HG02588 (cell line): Measurements from ENCODE around the gene CNOT3.
"Not testable (repeated sequence)": the region's sequence is repeated elsewhere in the genome, so short reads cannot be mapped to it uniquely, and the experiment has no call there.

ENCODE experiments used
- ATAC-seq: cut with Tn5 transposase; IDR thresholded peaks from one replicate; pipeline ENCODE4 v1.9.1; 2021; ENCODE audit warnings: mild to moderate bottlenecking, moderate library complexity; ENCODE audit not compliant: unreplicated experiment

CNOT3 gene

DNA sequence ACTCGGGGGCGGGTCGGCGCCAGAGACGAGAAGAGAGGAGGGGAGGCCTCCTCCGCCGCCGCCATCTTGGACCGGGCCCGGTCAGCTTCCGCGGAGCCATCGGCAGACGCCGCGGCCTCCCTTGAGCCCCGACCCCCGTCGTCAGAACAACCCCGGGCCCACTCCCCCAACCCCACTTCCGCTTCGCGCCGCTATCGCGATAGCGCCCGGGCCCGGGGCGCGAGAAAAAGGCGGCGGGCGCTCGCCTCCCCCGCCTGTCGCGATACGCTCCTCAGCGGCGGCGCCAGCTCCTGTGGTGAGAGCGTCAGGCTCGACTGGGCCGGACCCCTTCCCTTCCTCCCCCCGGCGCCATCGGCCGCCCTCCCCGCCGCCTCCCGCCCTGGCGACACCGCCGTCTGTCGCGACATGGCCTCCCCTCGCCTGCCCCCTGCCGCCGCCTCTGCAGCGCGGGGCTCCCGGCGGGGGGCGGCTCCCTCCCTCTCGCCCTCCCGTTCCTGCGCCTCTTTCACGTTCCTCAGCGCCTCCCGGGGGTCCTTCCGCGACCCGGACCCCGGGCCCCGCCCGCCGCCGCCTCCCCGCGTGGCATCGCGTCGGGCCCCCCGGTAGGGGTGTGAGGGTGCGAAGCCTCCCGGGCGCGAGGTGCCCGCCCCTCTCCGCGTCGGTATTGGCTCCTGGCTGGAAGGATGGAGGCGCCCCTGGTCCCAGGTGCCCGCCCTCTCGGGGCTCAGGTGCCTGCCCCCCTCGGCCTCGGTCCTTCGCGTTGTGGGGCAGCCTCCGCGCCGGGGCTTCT, at the start of gene CNOT3:
TSS of gene CNOT3 (plus strand) at position 64 of the 790 bp plus-strand sequence. CDS start 5,217 bp downstream, outside the sequence.
- ATAC-seq, result no peak

DNA sequence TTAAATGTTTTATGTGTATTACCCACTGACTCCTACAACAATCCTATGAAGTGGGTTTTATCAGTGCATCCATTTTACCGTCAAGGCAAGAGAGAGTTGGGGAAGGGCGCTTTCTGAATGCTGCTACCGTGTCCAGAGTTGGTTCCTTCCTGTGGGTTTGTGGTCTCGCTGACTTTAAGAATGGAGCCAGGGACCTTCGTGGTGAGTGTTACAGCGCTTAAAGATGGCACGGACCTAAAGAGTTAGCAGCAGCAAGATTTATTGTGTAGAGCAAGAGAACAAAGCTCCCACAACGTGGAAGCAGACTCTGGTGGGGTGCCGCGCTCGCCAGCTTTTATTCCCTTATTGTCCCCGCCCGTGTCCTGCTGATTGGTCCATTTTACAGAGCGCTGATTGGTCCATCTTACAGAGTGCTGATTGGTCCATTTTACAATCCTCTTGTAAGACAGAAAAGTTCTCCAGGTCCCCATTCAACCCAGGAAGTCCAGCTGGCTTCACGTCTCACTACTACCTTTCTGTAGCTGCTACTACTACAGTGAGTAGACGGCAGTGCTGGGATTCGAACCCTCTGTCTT, 43.0 kb upstream of the CNOT3 start:
- ATAC-seq, result no peak

GRCh38 chr19:54095136-54095858, 42.3 kb upstream of the CNOT3 start:
- ATAC-seq, result no peak

- ATAC-seq, result not testable (repeated sequence)
These were observed 41.5 kb upstream of the CNOT3 start for GRCh38 chr19:54095859-54096616.

DNA sequence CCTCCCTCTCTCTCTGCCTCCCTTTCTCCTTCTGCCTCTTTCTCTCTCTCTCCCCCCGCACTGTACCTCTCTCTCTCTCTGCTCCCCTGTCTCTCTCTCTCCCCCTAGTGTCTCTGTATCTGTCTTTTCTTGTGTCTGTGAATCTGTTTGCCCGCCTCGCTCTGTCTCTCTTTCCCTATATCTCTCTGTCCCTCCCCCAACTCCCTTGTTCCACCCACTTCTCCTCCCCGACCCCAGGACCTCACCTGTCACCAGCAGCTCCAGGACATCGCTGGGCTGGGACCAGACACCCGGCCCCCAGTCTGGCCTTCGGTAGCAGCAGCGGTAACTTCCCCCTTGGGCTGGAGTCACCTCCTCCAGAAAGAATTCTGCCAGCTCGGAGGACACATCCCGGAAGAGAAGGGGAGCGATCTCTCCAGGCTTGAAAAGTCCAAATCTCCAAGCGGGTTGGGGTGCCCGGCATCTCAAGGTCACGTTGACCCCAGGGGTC, 40.9 kb upstream of the CNOT3 start:
- no peak for ATAC-seq

DNA sequence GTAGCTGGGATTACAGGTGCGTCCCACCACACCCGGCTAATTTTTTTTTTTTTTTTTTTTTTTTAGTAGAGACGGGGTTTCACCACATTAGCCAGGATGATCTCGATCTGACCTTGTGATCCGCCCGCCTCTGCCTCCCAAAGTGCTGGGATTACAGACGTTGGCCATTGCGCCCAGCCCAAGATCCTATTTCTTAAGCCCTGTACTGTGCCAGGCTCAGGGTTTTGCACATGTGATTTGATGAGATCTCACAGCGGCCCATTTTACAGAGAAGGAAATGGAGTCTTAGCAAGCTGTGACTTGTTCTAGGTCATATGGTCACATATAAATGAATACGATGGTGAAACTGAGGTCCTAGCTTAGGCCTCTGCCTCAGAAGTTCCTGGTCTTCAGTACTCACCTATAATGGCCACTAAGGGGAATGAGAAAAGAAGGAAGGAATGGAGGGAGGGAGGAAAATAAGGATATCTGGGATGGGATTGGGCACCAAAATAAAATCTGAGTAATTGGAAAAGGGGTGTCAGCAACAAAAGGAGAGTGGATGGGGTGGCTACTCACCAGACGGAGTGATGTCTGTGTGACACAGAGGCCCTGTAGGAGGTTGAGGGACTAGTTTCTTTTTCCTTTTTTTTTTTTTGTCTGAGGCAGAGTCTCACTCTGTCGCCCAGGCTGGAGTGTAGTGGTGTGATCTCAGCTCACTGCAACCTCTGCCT, 38.2 kb upstream of the CNOT3 start:
- ATAC-seq, result no peak

GRCh38 chr19:54099903-54100255, 37.7 kb upstream of the CNOT3 start:
- ATAC-seq, result not testable (repeated sequence)

- no peak for ATAC-seq
These were observed 37.0 kb upstream of the CNOT3 start, which contains the start of gene OSCAR for GRCh38 chr19:54100561-54100960. Gene OSCAR (minus strand): TSS chr19:54100803. CDS start chr19:54100792, 11 bp downstream.

- peak; percentile 90 for ATAC-seq
These were observed 35.0 kb upstream of the CNOT3 start, which contains the start of gene NDUFA3 for GRCh38 chr19:54102421-54103169. Gene NDUFA3 (plus strand): TSS chr19:54102855. CDS start chr19:54102879, 24 bp downstream.

GRCh38 chr19:54104998-54105715, 32.4 kb upstream of the CNOT3 start:
- ATAC-seq, result no peak

- ATAC-seq, result no peak
These were observed 31.8 kb upstream of the CNOT3 start for GRCh38 chr19:54105796-54106195.

GRCh38 chr19:54106716-54107115, 30.8 kb upstream of the CNOT3 start:
- ATAC-seq, result no peak

GRCh38 chr19:54107876-54108490, 29.6 kb upstream of the CNOT3 start:
- no peak for ATAC-seq

DNA sequence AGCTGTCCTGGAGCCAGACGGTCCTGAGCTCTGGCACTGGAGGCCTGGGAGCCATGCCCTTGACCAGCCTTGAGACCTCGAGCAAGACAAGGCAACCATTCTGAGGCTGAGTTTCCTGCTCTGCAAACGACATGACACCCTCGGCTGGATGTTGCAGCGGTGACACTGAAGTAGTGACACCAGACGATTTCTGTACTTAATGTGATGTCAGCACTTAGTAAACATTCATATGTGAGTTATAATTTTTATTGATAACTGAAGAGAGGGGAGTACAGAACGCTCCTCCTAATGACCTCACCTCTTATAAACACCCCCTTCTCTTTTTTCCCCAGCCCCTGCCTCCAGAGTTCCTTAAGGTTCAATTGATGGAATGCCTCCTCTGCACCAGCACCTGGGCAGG, 29.1 kb upstream of the CNOT3 start:
- no peak for ATAC-seq

DNA sequence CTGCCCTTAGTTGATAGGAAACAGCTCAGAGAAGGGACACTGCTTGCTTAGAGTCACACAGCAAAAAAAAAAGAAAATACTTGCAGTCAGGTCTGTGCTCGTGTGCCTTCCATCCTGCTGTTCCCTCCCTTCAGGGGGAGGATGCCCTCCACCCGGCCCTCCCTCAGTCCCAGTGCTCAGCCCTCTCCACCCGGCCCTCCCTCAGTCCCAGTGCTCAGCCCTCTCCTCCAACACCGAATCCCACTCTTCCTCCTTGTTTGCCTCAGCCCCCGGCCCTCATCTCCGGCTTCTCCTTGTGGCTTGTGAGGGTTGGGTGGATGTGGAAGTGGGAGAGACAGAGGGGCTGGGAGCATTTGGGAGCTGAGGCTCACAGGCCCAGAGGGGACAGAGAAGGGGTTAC, 27.9 kb upstream of the CNOT3 start:
- ATAC-seq, result no peak

- no peak for ATAC-seq
These were observed 23.0 kb upstream of the CNOT3 start for GRCh38 chr19:54114340-54115108.
